ENCODE results near the gene DPT.

DNA sequence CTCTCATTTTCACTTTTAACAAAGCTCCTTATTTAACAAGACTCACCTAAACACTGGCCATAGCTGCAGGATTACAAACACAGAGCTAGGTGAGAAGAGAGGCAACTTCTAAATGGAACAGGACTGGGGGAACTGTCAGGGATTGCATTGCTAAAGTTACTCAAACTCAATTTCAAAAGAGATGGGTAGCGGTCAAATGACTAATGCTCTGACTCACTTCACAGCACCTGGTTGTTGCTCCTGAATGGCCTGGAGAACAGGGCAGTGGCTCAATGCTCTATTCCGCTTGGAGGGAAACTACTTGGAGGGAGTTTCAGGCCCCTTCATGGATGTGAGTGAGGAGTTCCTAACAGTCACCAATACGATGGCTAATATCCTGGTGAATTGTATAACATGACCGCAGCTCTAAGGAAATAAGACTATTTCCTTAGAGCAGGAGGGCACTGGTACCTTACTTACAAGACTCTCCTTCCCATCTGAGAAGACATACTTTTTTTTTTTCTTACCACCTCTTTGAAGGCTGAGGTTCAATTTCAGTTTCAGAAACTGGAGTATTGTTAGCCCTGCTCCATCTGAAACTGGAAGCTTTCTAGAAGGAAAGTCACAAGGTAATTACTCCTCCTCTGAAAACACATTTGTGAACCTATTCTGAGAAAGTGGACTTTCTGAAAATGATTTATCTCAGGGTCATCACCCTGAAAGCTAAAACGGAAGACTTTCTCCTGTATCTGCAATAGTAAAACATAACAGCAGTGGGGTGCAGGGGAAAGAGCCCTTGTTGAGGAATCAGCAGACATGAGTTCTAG lies 9.5 kb downstream of the DPT start:
- TF ChIP-seq POLR2A (IDR thresholded peaks at IDR 0.05) = no peak
- no peak for TF ChIP-seq POLR2AphosphoS5 (IDR thresholded peaks at IDR 0.05)

All from prostate gland (tissue), 1 donor.